ENCODE data around the gene HSPG2. TPM values are rescaled to one million over a fixed set of nuclear protein-coding genes. Genes with fewer than 3 reads are reported as not detected.

Gene HSPG2
- total RNA-seq = 2,022 and 2,795 TPM in 2 replicates

DNA sequence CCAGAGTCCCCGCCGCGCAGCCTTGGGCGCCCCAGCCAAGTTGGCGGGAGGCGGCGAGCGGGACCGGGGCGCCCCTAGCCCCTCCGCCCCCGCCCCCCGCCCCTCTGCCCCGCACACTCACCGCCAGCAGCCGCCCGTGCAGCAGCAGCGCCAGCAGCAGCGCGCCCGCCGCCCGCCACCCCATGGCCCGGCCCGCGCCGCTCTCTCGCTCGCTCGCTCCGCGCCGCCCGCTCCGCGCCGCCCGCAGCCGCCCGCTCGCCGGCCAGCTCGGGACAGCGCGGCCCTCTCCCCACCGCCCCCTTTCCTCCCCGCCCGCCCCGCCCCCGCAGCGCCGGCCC, at the start of gene HSPG2:
Gene HSPG2 (minus strand): TSS at position 277 of the 338 bp plus-strand sequence. CDS start 93 bp downstream, at position 184.

DNA sequence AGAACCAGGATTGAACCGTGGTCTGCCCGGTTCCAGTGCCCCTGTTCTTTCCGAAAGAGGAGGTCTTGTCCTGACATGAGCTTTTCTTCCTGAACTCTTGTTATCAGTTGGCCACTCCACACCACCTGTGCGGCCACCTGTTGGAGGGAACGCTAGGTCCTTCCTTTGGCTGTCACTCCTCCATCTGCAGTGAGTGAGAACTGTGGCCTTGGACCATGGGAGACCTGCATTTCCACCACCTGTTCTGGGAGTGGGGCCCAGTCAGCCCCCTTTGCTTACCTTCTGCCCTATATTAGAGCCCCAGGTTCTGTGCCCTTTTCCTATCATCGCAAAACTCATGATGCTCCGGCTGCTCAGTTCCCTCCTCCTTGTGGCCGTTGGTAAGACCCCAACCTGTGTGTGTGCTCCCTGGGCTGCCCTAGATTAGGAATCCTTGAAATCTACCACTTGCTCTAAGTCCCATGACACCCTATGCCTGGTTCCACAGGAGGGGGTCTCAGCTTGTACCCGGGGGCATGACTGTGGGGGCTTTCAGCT, 39.7 kb upstream of the HSPG2 start, which contains the start of gene CELA3B:
Gene CELA3B (plus strand): TSS at position 320 of the 537 bp plus-strand sequence. CDS start 18 bp downstream, at position 338.

DNA sequence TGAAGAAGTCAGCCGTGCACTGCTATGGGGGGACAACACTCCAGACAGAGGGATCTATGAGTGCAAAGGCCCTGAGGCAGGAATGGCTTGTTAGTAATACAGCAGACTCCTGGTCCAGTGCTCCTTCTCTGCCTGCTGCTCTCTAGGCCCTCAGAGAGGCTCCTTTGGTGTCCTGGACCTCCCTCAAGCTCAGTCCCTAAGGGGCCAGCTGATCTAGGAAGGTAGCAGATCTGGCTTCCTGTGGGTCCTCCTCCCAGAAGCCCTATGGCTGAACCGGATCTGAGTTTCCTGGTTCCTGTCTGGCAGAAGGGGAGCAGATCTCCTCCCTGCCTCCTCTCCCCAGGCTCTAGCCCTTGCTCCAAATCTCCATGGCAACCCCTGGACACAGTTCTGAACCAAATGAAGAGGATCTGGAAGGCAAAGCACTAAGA, 125.2 kb downstream of the HSPG2 start, which contains the start of gene LDLRAD2:
Gene LDLRAD2 (plus strand): TSS at position 391 of the 431 bp plus-strand sequence. CDS start 187 bp downstream, outside the sequence.

DNA sequence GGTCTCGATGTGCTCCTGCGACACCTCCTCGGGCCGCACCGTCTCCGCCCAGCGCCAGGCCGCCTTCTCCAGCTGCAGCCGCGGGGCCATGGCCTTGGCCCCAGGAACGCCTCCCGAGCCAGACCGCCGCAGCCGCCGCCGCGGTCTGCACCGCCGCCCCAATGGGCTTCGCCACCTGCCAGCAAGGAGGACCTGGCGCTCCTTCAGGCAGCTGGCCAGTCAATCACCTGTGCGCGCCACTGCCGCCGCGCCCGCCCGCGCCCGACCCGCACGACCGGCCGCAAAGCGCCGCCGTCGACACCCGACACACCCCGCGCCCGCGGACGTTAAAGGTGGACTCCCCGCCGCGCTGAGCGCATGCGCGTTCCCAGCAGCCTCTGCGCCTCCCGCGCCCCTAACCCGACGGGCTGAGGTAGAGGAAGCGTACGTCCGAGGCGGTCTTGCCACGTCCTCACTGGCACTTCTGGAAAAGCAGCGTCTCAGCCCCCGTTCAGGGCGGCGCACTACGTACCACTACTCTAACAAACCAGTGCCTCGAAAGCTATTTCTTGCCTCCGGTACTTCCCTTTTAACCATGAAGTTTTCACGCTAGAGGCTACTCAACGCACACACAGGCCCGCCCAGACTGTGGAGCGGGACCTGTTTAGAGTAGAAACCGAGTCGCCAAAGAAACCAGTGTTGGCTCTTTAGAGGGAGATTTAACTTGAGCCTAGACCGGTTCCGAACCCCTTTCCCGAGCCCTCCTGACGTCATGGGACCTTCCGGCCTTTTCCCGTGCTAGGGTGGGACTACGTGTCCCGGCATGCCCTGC, 154.0 kb downstream of the HSPG2 start, which contains the start of gene USP48:
Gene USP48 (minus strand): TSS at position 282 of the 811 bp plus-strand sequence. CDS start 192 bp downstream, at position 90.

Other genes starting within 250 kb of the HSPG2 start
- gene USP48, start 154.2 kb downstream of the HSPG2 start, total RNA-seq = 79.0 and 80.1 TPM in 2 replicates
- not detected in 2 replicates for gene LDLRAD2, start 125.0 kb downstream of the HSPG2 start, total RNA-seq
- not detected in 2 replicates for gene CELA3B, start 39.7 kb upstream of the HSPG2 start, total RNA-seq
- not detected in 2 replicates for gene CELA3A, start 64.3 kb upstream of the HSPG2 start, total RNA-seq
- 747 and 879 TPM in 2 replicates for gene CDC42, start 115.4 kb upstream of the HSPG2 start, total RNA-seq
- 0.33 and 1.4 TPM in 2 replicates for gene WNT4, start 205.8 kb upstream of the HSPG2 start, total RNA-seq